Osteoblast (primary cell): ENCODE data around the gene ZNF70. TPM values are rescaled to one million over a fixed set of nuclear protein-coding genes. Genes with fewer than 3 reads are reported as not detected.

ENCODE experiments used
- DNase-seq: peaks from one replicate; pipeline ENCODE4 v3.0.0; 2011; ENCODE audit warnings: low spot score, mixed read lengths; ENCODE audit not compliant: insufficient read length; ENCODE audit errors: missing footprints
- H2AFZ ChIP-seq: 2 replicates; pipeline ENCODE4 v1.6.0; 2011; ENCODE audit warnings: mild to moderate bottlenecking, low read length
- H3K27ac ChIP-seq: 2 replicates; pipeline ENCODE4 v1.5.1; 2011; ENCODE audit warnings: mild to moderate bottlenecking, low read depth, low read length, moderate library complexity
- H3K27me3 ChIP-seq: 2 replicates; pipeline ENCODE4 v1.6.0; 2012; ENCODE audit warnings: mild to moderate bottlenecking, control low read depth, inconsistent platforms, low read length, moderate library complexity; ENCODE audit not compliant: insufficient read depth
- H3K36me3 ChIP-seq: 2 replicates; pipeline ENCODE4 v1.5.1; 2011; ENCODE audit warnings: mild to moderate bottlenecking, low read length, control low read depth, moderate library complexity; ENCODE audit not compliant: insufficient read depth
- H3K4me1 ChIP-seq: 2 replicates; pipeline ENCODE4 v1.5.1; 2011; ENCODE audit warnings: mild to moderate bottlenecking, low read length, control low read depth, moderate library complexity; ENCODE audit not compliant: insufficient read depth
- H3K4me2 ChIP-seq: 2 replicates; pipeline ENCODE4 v1.6.0; 2011; ENCODE audit warnings: mild to moderate bottlenecking, low read length; ENCODE audit not compliant: insufficient read depth
- H3K4me3 ChIP-seq: fragments of 200-600 bp; sonication (generic); 3 replicates; pipeline ENCODE4 v1.5.1; 2012; ENCODE audit warnings: mild to moderate bottlenecking, low read length, inconsistent platforms; ENCODE audit not compliant: insufficient read depth
- H3K79me2 ChIP-seq: 2 replicates; pipeline ENCODE4 v1.6.0; 2012; ENCODE audit warnings: mild to moderate bottlenecking, low read length, control low read depth, inconsistent platforms; ENCODE audit not compliant: insufficient read depth
- H3K9me3 ChIP-seq: 2 replicates; pipeline ENCODE4 v1.5.1; 2011; ENCODE audit warnings: low read depth, low read length, control low read depth
- H4K20me1 ChIP-seq: 2 replicates; pipeline ENCODE4 v1.6.0; 2012; ENCODE audit warnings: mild to moderate bottlenecking, low read length, control low read depth; ENCODE audit not compliant: insufficient read depth
- CTCF ChIP-seq: IDR thresholded peaks from 2 replicates; pipeline ENCODE4 v1.5.1; 2011; ENCODE audit warnings: mild to moderate bottlenecking, low read depth, low read length, moderate library complexity; ENCODE audit errors: extremely low read depth
- total RNA-seq: library from RNA; depleted of rRNA; stranded (reverse); fragments of >200 nt; gene quantifications from 2 replicates; pipeline ENCODE4 v1.2.3, GENCODE V29; 2012

The ZNF70 gene
- total RNA-seq, 1 donor, result 6.5 TPM

GRCh38 chr22:23767673-23768548 lies 17.0 kb upstream of the ZNF70 start, which contains the start of gene CHCHD10:
CHCHD10 (minus strand) TSS chr22:23767972; CDS start chr22:23767874, 98 bp downstream.
- H3K27me3 ChIP-seq, result no peaks in the 10 kb centered on the region
- peak within 1 kb of the TSS; percentile 98 for H3K4me2 ChIP-seq
- H4K20me1 ChIP-seq, result peaks cover 5% of the 10 kb centered on the region
- H3K9me3 ChIP-seq, result no peaks in the 10 kb centered on the region
- peak within 1 kb of the TSS; percentile 53 for H3K27ac ChIP-seq
- H3K79me2 ChIP-seq, result no peaks in the 10 kb centered on the region
- H3K4me3 ChIP-seq, result peak within 1 kb of the TSS; percentile 87
- H3K36me3 ChIP-seq, result no peaks in the 10 kb centered on the region
- peak; percentile 99 for DNase-seq
- peak within 1 kb of the TSS; percentile 98 for H2AFZ ChIP-seq
- peaks cover 16% of the 10 kb centered on the region for H3K4me1 ChIP-seq
- peak; percentile 73 for TF ChIP-seq CTCF

DNA sequence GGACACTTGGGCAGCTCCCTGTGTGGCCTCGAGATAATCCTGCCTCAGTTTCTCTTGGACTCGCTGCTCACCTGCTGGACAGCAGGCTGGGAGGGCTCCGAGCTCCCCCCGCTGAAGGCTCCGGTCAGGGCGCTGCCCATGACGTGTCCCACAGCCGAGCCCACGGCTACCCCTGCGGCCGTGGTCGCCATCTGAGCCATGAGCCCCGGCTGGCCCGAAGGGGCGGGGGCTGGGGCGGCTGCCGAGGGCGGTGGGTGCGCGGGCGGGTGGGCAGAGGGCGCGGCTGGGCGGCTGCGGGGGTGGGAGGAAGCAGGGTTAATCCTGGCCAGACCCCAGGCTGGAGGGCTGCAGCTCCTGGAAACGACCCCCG lies 16.4 kb upstream of the ZNF70 start:
- peaks cover 5% of the 10 kb centered on the region for H4K20me1 ChIP-seq
- H2AFZ ChIP-seq, result peak overlapping the region; percentile 98
- peaks cover 18% of the 10 kb centered on the region for H3K4me1 ChIP-seq
- H3K4me2 ChIP-seq, result peak overlapping the region; percentile 98
- H3K27me3 ChIP-seq, result no peaks in the 10 kb centered on the region
- H3K4me3 ChIP-seq, result peak overlapping the region; percentile 87
- no peak for DNase-seq
- H3K27ac ChIP-seq, result no peak overlapping the region
- no peak for TF ChIP-seq CTCF
- H3K9me3 ChIP-seq, result no peaks in the 10 kb centered on the region
- no peaks in the 10 kb centered on the region for H3K36me3 ChIP-seq
- H3K79me2 ChIP-seq, result no peaks in the 10 kb centered on the region

DNA sequence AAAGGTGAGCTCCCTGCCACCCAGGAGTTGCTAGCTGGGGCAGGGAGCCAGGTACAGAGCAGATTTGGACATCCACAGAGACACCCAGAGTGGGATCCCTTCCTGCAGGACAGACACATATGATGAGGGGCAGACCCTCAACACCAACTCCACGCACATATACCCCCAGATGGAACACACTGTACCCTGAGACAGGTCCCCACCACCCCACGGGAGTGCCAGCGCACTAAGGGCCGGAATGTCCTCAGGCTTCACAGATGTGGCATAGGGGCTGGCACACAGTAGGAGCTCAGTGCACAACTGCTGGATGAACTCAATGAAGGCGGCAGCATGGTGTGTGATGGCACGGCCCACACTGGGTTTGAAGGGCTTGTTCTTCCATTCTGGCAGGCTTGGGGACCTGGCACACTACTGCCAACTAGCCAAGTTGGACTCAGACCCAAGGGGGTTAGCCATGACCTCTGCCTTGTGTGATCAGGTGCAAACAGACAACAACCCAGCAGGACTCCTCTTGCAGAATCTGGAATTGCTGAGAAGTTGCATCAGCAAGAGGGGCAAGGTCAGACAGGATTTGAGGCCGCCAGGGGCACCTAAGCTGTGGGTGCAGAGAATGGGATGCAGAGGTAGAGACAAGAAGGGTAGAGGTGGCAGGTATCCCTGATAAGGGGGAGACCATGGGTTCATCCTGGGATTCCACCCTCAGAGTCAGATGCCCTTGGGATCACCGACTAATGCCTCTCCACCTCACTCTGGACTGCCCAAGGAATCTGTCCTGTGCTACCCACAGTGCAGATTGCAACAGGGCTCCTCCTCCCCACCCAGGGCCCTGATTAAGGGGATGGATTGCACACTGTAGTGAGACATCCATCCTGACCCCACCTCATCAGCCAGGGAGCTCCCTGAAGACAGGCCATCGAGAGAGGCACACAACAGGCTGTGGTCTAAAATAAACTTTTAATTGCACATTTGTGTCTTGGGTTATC lies 14.3 kb upstream of the ZNF70 start:
- H3K4me3 ChIP-seq, result no peak overlapping the region
- H3K9me3 ChIP-seq, result no peaks in the 10 kb centered on the region
- no peak overlapping the region for H2AFZ ChIP-seq
- TF ChIP-seq CTCF, result no peak
- H3K36me3 ChIP-seq, result no peaks in the 10 kb centered on the region
- H4K20me1 ChIP-seq, result peaks cover 5% of the 10 kb centered on the region
- no peak overlapping the region for H3K27ac ChIP-seq
- peak; percentile 69 for DNase-seq
- no peak overlapping the region for H3K4me2 ChIP-seq
- H3K79me2 ChIP-seq, result no peaks in the 10 kb centered on the region
- no peaks in the 10 kb centered on the region for H3K27me3 ChIP-seq
- H3K4me1 ChIP-seq, result peaks cover 17% of the 10 kb centered on the region
